OCI-LY1 (cell line): ENCODE results near the gene SP7.
"Not testable (repeated sequence)": the region's sequence is repeated elsewhere in the genome, so short reads cannot be mapped to it uniquely, and the experiment has no call there.

ENCODE experiments used
- H2AFZ ChIP-seq: fragments of 200-600 bp; sonication (generic), shearing (Covaris generic); 2 replicates; pipeline ENCODE4 v1.6.0; 2014; ENCODE audit warnings: antibody characterized with exemption, mild to moderate bottlenecking, low read length
- H3F3A ChIP-seq: fragments of 200-600 bp; sonication (generic), shearing (Covaris generic); 2 replicates; pipeline ENCODE4 v1.6.0; 2014; ENCODE audit warnings: mild to moderate bottlenecking, antibody characterized with exemption, low read length, moderate library complexity; ENCODE audit not compliant: insufficient read depth
- H3K27ac ChIP-seq: fragments of 200-600 bp; sonication (generic); 2 replicates; pipeline ENCODE4 v1.5.1; 2014; ENCODE audit warnings: low read length, mixed run types, mild to moderate bottlenecking, low read depth; ENCODE audit not compliant: poor library complexity, severe bottlenecking
- H3K27me3 ChIP-seq: fragments of 200-600 bp; sonication (generic); 2 replicates; pipeline ENCODE4 v1.6.0; 2014; ENCODE audit warnings: antibody characterized with exemption, mild to moderate bottlenecking, low read length, moderate library complexity; ENCODE audit not compliant: insufficient read depth
- H3K36me3 ChIP-seq: fragments of 200-600 bp; sonication (generic); 2 replicates; pipeline ENCODE4 v1.6.1; 2014; ENCODE audit warnings: mild to moderate bottlenecking, antibody characterized with exemption, low read length, moderate library complexity, mixed read lengths; ENCODE audit not compliant: insufficient read depth
- H3K4me1 ChIP-seq: fragments of 200-600 bp; sonication (generic); 2 replicates; pipeline ENCODE4 v1.5.1; 2014; ENCODE audit warnings: mild to moderate bottlenecking, low read length, moderate library complexity; ENCODE audit not compliant: insufficient read depth, severe bottlenecking
- H3K4me2 ChIP-seq: fragments of 200-600 bp; sonication (generic), shearing (Covaris generic); 2 replicates; pipeline ENCODE4 v1.6.1; 2014; ENCODE audit warnings: low read length
- H3K4me3 ChIP-seq: fragments of 200-600 bp; sonication (generic); 2 replicates; pipeline ENCODE4 v1.5.1; 2014; ENCODE audit warnings: low read length, low read depth, mild to moderate bottlenecking, mixed read lengths; ENCODE audit not compliant: poor library complexity, severe bottlenecking
- H3K79me2 ChIP-seq: fragments of 200-600 bp; shearing (Covaris generic); 2 replicates; pipeline ENCODE4 v1.6.1; 2016; ENCODE audit warnings: mixed run types, low read length, mixed read lengths; ENCODE audit not compliant: insufficient read depth
- H3K9ac ChIP-seq: fragments of 200-600 bp; sonication (generic), shearing (Covaris generic); 2 replicates; pipeline ENCODE4 v1.6.1; 2014; ENCODE audit warnings: mild to moderate bottlenecking, low read length, mixed read lengths
- H3K9me2 ChIP-seq: fragments of 200-600 bp; sonication (generic), shearing (Covaris generic); 2 replicates; pipeline ENCODE4 v1.6.1; 2014; ENCODE audit warnings: low read depth, mild to moderate bottlenecking, low read length, mixed read lengths
- H3K9me3 ChIP-seq: fragments of 200-600 bp; shearing (Covaris generic); 2 replicates; pipeline ENCODE4 v1.6.1; 2014; ENCODE audit warnings: low read length, mixed read lengths
- H4K20me1 ChIP-seq: fragments of 200-600 bp; sonication (generic), shearing (Covaris generic); 2 replicates; pipeline ENCODE4 v1.6.0; 2016; ENCODE audit warnings: mild to moderate bottlenecking, low read length; ENCODE audit not compliant: insufficient read depth
- EZH2 ChIP-seq: fragments of 200-600 bp; sonication (generic), shearing (Covaris generic); IDR thresholded peaks from 2 replicates; pipeline ENCODE4 v1.8.0; 2017; ENCODE audit warnings: borderline replicate concordance, mixed run types, mild to moderate bottlenecking, antibody characterized with exemption, low read length, moderate library complexity, mixed read lengths
- TF ChIP-seq, protein P1 (sequence below): fragments of 200-600 bp; sonication (generic), shearing (Covaris generic); IDR thresholded peaks from 2 replicates; pipeline ENCODE4 v1.5.1; 2017; ENCODE audit warnings: mild to moderate bottlenecking, antibody characterized with exemption, low read length, moderate library complexity, mixed read lengths

SP7 gene

GRCh38 chr12:53298164-53298563, 38.0 kb downstream of the SP7 start:
- Histone ChIP-seq H3K9ac (no peak overlapping the region), H3K4me3 (no peak overlapping the region), H3K4me1 (peaks cover 42% of the 10 kb centered on the region), H3K27ac (no peak overlapping the region), H3K9me3 (no peaks in the 10 kb centered on the region), H3K4me2 (no peak overlapping the region), H3K36me3 (peaks cover 46% of the 10 kb centered on the region), H4K20me1 (no peaks in the 10 kb centered on the region), H3K79me2 (peaks cover 16% of the 10 kb centered on the region), H3K27me3 (no peaks in the 10 kb centered on the region), H3K9me2 (no peaks in the 10 kb centered on the region), H2AFZ (no peak overlapping the region), H3F3A (no peaks in the 10 kb centered on the region)
- no peak for TF ChIP-seq EZH2
- TF ChIP-seq, protein P1, sequence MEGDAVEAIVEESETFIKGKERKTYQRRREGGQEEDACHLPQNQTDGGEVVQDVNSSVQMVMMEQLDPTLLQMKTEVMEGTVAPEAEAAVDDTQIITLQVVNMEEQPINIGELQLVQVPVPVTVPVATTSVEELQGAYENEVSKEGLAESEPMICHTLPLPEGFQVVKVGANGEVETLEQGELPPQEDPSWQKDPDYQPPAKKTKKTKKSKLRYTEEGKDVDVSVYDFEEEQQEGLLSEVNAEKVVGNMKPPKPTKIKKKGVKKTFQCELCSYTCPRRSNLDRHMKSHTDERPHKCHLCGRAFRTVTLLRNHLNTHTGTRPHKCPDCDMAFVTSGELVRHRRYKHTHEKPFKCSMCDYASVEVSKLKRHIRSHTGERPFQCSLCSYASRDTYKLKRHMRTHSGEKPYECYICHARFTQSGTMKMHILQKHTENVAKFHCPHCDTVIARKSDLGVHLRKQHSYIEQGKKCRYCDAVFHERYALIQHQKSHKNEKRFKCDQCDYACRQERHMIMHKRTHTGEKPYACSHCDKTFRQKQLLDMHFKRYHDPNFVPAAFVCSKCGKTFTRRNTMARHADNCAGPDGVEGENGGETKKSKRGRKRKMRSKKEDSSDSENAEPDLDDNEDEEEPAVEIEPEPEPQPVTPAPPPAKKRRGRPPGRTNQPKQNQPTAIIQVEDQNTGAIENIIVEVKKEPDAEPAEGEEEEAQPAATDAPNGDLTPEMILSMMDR: no peak

DNA sequence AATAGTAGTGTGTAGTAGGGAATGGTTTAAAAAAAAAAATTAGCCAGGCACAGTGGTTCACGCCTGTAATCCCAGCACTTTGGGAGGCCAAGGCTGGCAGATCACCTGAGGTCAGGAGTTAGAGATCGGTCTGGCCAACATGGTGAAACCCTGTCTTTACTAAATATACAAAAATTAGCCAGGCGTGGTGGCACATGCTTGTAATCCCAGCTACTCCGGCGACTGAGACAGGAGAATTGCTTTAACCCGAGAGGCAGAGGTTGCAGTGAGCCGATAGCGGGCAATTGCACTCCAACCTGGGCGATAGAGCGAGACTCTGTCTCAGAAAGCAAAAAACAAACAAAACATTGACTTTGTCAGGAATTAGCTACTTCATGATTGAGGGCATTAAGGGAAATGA, 39.0 kb downstream of the SP7 start:
- H2AFZ ChIP-seq, H3K9me3 ChIP-seq, H3K9me2 ChIP-seq, H4K20me1 ChIP-seq, H3F3A ChIP-seq, H3K27me3 ChIP-seq, H3K4me2 ChIP-seq, H3K27ac ChIP-seq, H3K4me3 ChIP-seq, H3K9ac ChIP-seq: not testable (repeated sequence)
- H3K79me2 ChIP-seq: peaks cover 16% of the 10 kb centered on the region
- peaks cover 42% of the 10 kb centered on the region for H3K4me1 ChIP-seq
- H3K36me3 ChIP-seq: peaks cover 46% of the 10 kb centered on the region

DNA sequence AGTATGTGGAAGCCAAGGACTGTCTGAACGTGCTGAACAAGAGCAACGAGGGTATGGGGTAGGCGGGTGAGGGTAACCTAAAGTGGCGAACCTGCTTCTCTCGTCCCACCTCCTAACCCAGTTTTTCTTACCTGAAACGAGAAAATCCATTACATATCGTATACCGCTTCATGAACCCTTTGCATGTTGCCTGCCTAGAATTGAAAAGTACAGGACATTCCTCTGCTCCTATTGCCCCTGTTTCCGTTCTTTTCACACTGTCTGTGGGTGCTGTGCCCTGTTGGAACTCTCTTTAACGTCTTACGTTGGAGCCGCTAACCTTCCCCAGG, 40.3 kb downstream of the SP7 start:
- TF ChIP-seq, protein P1: no peak
- no peak for TF ChIP-seq EZH2
- no peaks in the 10 kb centered on the region for H3K9me2 ChIP-seq
- H3K36me3 ChIP-seq: peaks cover 44% of the 10 kb centered on the region
- peak overlapping the region; percentile 97 for H3K9ac ChIP-seq
- no peaks in the 10 kb centered on the region for H3K27me3 ChIP-seq
- peaks cover 42% of the 10 kb centered on the region for H3K4me1 ChIP-seq
- H3K27ac ChIP-seq: peak overlapping the region; percentile 21
- no peaks in the 10 kb centered on the region for H3K9me3 ChIP-seq
- H4K20me1 ChIP-seq: no peaks in the 10 kb centered on the region
- peaks cover 16% of the 10 kb centered on the region for H3K79me2 ChIP-seq
- H3F3A ChIP-seq: no peaks in the 10 kb centered on the region
- peak overlapping the region; percentile 99 for H3K4me2 ChIP-seq
- H2AFZ ChIP-seq: no peak overlapping the region
- peak overlapping the region; percentile 97 for H3K4me3 ChIP-seq

DNA sequence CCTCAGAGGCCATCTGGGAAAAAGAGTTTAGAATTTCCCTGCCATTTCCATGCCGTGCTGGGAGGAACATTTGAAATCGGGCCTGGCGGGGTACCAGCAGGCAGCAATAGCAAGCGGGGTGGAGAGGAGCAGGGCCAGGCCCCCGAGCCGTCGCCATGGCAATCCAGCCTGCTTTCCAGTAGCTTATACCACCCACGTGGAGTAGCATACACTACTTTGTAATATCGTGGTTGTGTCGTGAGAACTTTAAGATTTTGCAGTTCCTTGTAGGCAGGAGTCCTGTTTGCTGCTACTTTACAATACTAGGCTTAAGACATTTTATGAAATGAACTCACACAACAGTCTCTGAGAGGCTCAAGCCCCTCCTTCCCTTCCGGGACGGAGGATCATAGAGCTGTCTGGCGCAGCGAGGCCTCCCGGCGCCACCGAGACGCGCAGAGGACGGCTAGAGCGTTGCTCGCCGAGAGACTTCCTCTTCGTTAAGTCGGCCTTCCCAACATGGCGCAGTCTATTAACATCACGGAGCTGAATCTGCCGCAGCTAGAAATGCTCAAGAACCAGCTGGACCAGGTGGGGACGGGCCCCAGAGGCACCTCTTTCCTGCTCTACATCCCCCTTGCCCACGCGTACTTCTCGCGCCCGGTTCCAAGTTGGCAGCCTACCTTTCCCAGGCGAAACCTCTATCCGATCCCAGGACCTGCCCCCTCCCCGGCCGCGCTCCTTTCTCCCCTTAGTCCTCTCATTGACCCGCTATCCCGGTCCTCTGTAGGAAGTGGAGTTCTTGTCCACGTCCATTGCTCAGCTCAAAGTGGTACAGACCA, 40.9 kb downstream of the SP7 start, which contains the start of gene PFDN5:
TSS of gene PFDN5 (plus strand) at position 473 of the 821 bp plus-strand sequence. CDS start at position 499, 26 bp downstream.
- no peak within 1 kb of the TSS for H2AFZ ChIP-seq
- TF ChIP-seq, protein P1: no peak
- no peak for TF ChIP-seq EZH2
- H3K9me2 ChIP-seq: no peaks in the 10 kb centered on the region
- no peaks in the 10 kb centered on the region for H3K27me3 ChIP-seq
- no peaks in the 10 kb centered on the region for H3F3A ChIP-seq
- peak within 1 kb of the TSS; percentile 99 for H3K4me2 ChIP-seq
- H3K79me2 ChIP-seq: peaks cover 13% of the 10 kb centered on the region
- peak within 1 kb of the TSS; percentile 21 for H3K27ac ChIP-seq
- peaks cover 50% of the 10 kb centered on the region for H3K36me3 ChIP-seq
- no peaks in the 10 kb centered on the region for H4K20me1 ChIP-seq
- H3K4me3 ChIP-seq: peak within 1 kb of the TSS; percentile 97
- no peaks in the 10 kb centered on the region for H3K9me3 ChIP-seq
- peak within 1 kb of the TSS; percentile 97 for H3K9ac ChIP-seq
- peaks cover 37% of the 10 kb centered on the region for H3K4me1 ChIP-seq
